ENCODE measurements around the gene ZNF705A.
"Not testable (repeated sequence)": the region's sequence is repeated elsewhere in the genome, so short reads cannot be mapped to it uniquely, and the experiment has no call there.

Gene ZNF705A

GRCh38 chr12:8156845-8157244 lies at the start of gene ZNF705A:
Gene ZNF705A, plus strand, starts transcription at chr12:8157015. Its CDS starts 15,611 bp downstream, at chr12:8172626.
- DNase-seq (ENCODE audit: low spot score), result peak; percentile 93

GRCh38 chr12:8108808-8109398 lies 47.9 kb upstream of the ZNF705A start:
- peak; percentile 79 for DNase-seq (ENCODE audit: low spot score)

- DNase-seq (ENCODE audit: low spot score), result not testable (repeated sequence)
Observed at GRCh38 chr12:8113117-8113516, 43.7 kb upstream of the ZNF705A start.

GRCh38 chr12:8120072-8120713 lies 36.6 kb upstream of the ZNF705A start:
- no peak for DNase-seq (ENCODE audit: low spot score)

GRCh38 chr12:8123124-8123912 lies 33.5 kb upstream of the ZNF705A start, which contains the start of gene CLEC4A:
Gene CLEC4A, plus strand, starts transcription at chr12:8123617. Its CDS starts 262 bp downstream, at chr12:8123879.
- no peak for DNase-seq (ENCODE audit: low spot score)

- DNase-seq (ENCODE audit: low spot score), result no peak
Observed at GRCh38 chr12:8127138-8127537, 29.7 kb upstream of the ZNF705A start.

- not testable (repeated sequence) for DNase-seq (ENCODE audit: low spot score)
Observed at GRCh38 chr12:8133636-8134397, 23.0 kb upstream of the ZNF705A start.

GRCh38 chr12:8134398-8134930 lies 22.4 kb upstream of the ZNF705A start:
- not testable (repeated sequence) for DNase-seq (ENCODE audit: low spot score)

GRCh38 chr12:8141647-8142046 lies 15.2 kb upstream of the ZNF705A start:
- not testable (repeated sequence) for DNase-seq (ENCODE audit: low spot score)

- DNase-seq (ENCODE audit: low spot score), result no peak
Observed at GRCh38 chr12:8143261-8143660, 13.6 kb upstream of the ZNF705A start.

- peak; percentile 52 for DNase-seq (ENCODE audit: low spot score)
Observed at GRCh38 chr12:8145754-8146441, 10.9 kb upstream of the ZNF705A start.

- DNase-seq (ENCODE audit: low spot score), result no peak
Observed at GRCh38 chr12:8146442-8146771, 10.4 kb upstream of the ZNF705A start.

- no peak for DNase-seq (ENCODE audit: low spot score)
Observed at GRCh38 chr12:8154526-8154925, 2.3 kb upstream of the ZNF705A start.

- peak; percentile 56 for DNase-seq (ENCODE audit: low spot score)
Observed at GRCh38 chr12:8156416-8156815, 399 bp upstream of the ZNF705A start.

- DNase-seq (ENCODE audit: low spot score), result peak; percentile 96
Observed at GRCh38 chr12:8157484-8158198, 826 bp downstream of the ZNF705A start.

- DNase-seq (ENCODE audit: low spot score), result not testable (repeated sequence)
Observed at GRCh38 chr12:8172911-8173310, 16.1 kb downstream of the ZNF705A start.

- DNase-seq (ENCODE audit: low spot score), result peak; percentile 76
Observed at GRCh38 chr12:8179989-8180585, 23.3 kb downstream of the ZNF705A start.

GRCh38 chr12:8181271-8181670 lies 24.5 kb downstream of the ZNF705A start:
- not testable (repeated sequence) for DNase-seq (ENCODE audit: low spot score)

GRCh38 chr12:8182923-8183322 lies 26.1 kb downstream of the ZNF705A start:
- not testable (repeated sequence) for DNase-seq (ENCODE audit: low spot score)

- DNase-seq (ENCODE audit: low spot score), result not testable (repeated sequence)
Observed at GRCh38 chr12:8183346-8183745, 26.5 kb downstream of the ZNF705A start.
